ENCODE data around the gene MAG.

DNA sequence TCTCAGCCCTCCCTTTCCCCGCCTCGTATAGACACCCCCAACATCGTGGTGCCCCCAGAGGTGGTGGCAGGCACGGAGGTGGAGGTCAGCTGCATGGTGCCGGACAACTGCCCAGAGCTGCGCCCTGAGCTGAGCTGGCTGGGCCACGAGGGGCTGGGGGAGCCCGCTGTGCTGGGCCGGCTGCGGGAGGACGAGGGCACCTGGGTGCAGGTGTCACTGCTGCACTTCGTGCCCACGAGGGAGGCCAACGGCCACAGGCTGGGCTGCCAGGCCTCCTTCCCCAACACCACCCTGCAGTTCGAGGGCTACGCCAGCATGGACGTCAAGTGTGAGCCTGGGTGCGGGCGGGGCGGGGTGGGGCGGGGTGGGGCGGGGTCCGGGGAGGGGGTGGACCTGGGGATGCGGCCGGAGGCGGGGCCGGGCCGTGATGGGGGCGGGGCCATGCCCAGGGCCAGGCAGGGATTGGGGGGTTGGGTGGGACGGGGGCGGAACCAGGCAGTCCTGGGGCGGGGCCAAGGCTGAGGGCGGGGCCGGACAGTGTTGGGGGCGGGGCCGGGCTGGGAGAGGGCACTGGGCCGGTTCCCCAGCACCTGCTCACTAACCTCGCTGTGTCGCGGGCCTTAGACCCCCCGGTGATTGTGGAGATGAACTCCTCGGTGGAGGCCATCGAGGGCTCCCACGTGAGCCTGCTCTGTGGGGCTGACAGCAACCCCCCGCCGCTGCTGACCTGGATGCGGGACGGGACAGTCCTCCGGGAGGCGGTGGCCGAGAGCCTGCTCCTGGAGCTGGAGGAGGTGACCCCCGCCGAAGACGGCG is 7.8 kb downstream of the MAG start:
- TF ChIP-seq SUZ12 (IDR thresholded peaks at IDR 0.05; ENCODE audit: extremely low read depth, insufficient read depth, insufficient read length): no peak
- no peak for TF ChIP-seq ZNF274 (IDR thresholded peaks at IDR 0.05; ENCODE audit: low read depth, low read length)
- TF ChIP-seq YY1 (IDR thresholded peaks at IDR 0.05; ENCODE audit: insufficient read depth, insufficient read length): no peak

Measured in NT2/D1 (cell line).